Endothelial cell of umbilical vein (primary cell): ENCODE data around the gene XIRP2.

Experiments used
- CTCF ChIP-seq, 2 donors: IDR thresholded peaks; 1 replicate in 1 of 2; 2 replicates in 1 of 2; pipeline ENCODE4 v1.5.1; 2011; ENCODE audit warnings: low read length in 2 of 2, mild to moderate bottlenecking in 2 of 2, moderate library complexity in 2 of 2, control low read depth in 1 of 2, inconsistent platforms in 1 of 2, low read depth in 1 of 2; ENCODE audit not compliant: insufficient read depth in 1 of 2; ENCODE audit errors: extremely low read depth in 1 of 2
- JUN ChIP-seq: IDR thresholded peaks from 2 replicates; pipeline ENCODE4 v1.6.1; 2011; ENCODE audit warnings: borderline replicate concordance, low read depth; ENCODE audit not compliant: insufficient read length, insufficient read depth
- POLR2A ChIP-seq: IDR thresholded peaks from 2 replicates; pipeline ENCODE4 v1.6.1; 2012; ENCODE audit warnings: low read depth, mild to moderate bottlenecking, control low read depth, low read length

DNA sequence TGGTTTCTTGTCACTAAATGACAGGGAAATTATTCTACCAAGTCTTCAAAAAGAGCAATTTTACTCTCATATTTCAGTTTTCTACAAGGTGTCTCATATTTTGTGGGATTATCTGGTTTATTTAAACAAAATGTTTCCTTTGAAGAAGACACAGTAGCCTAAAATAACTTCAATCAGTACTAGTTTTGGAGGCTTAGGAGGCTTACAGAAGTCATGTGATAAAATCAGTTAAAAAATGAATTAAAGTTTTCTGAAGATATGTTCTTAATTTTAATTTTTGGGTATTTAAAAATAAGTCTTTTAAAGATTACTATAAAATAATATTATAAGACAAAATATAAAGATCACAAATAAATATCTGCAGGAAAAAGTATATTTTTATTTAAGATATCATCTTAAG, 95.9 kb downstream of the XIRP2 start:
- TF ChIP-seq CTCF (IDR thresholded peaks at IDR 0.05; ENCODE audit: extremely low read depth in 1 of 2, insufficient read depth in 1 of 2, low read depth in 1 of 2, low read length in 2 of 2) (no peak), POLR2A (no peak), JUN (no peak)
